ENCODE data around the gene SYT12. TPM values are rescaled to one million over a fixed set of nuclear protein-coding genes. Genes with fewer than 3 reads are reported as not detected.

The SYT12 gene
- not detected for total RNA-seq
- polyA plus RNA-seq = under 1 TPM; 0.02 to 0.13 (median 0.05) TPM
- long read RNA-seq, donor 1 = 0 reads
- long read RNA-seq, donor 2 = 0 reads

GRCh38 chr11:67022961-67023956 is at the start of gene SYT12:
Gene SYT12, plus strand, starts transcription at chr11:67023134. Its CDS starts 7,011 bp downstream, at chr11:67030145.
- no peaks in the 10 kb centered on the region for H3K36me3 ChIP-seq
- TF ChIP-seq POLR2A (IDR thresholded peaks at IDR 0.05) (no peak), POLR2AphosphoS5 (IDR thresholded peaks at IDR 0.05) (no peak), CTCF (IDR thresholded peaks at IDR 0.05 in 8 of 11, conservative IDR thresholded peaks at IDR 0.05 in 3 of 11) (no peak)
- peak within 1 kb of the TSS in 7 of 8 donors; percentile 12 to 65 (median 31) for H3K4me3 ChIP-seq
- peaks cover 13 to 42% (median 32%) of the 10 kb centered on the region in 6 donors for H3K4me1 ChIP-seq
- peaks cover 3 to 88% (median 45%) of the 10 kb centered on the region in 7 donors for H3K27me3 ChIP-seq (replicated peaks in 1 of 7)
- intact Hi-C loops (cut with DNase I; ENCODE audit: low total_unique reads) = no loop called here
- 3 to 9% (median 4%) methylated on average over 18 to 118 of the region's 118 CpGs for WGBS, 5 donors
- H3K27ac ChIP-seq = no peak within 1 kb of the TSS
- no peak for DNase-seq
- peaks cover 0 to 5% (median 0%) of the 10 kb centered on the region in 8 donors for H3K9me3 ChIP-seq

- Histone ChIP-seq H3K27ac (no peak overlapping the region), H3K27me3 (replicated peaks in 1 of 7) (peaks cover 0 to 38% (median 0%) of the 10 kb centered on the region in 7 donors), H3K4me3 (no peak overlapping the region), H3K9me3 (peaks cover 0 to 22% (median 10%) of the 10 kb centered on the region in 8 donors), H3K36me3 (no peaks in the 10 kb centered on the region), H3K4me1 (peaks cover 0 to 3% (median 0%) of the 10 kb centered on the region in 6 donors)
- no peak for DNase-seq
- intact Hi-C loops (cut with DNase I; ENCODE audit: low total_unique reads) = no loop called here
- no peak for TF ChIP-seq POLR2A (IDR thresholded peaks at IDR 0.05)
- no peak for TF ChIP-seq POLR2AphosphoS5 (IDR thresholded peaks at IDR 0.05)
- 74 to 88% (median 84%) methylated on average over 6 to 8 of the region's 8 CpGs for WGBS, 5 donors
Observed at GRCh38 chr11:66973956-66974580, 48.9 kb upstream of the SYT12 start.

- Histone ChIP-seq H3K27ac (no peak within 1 kb of the TSS), H3K36me3 (no peaks in the 10 kb centered on the region), H3K27me3 (replicated peaks in 1 of 7) (peaks cover 0 to 38% (median 0%) of the 10 kb centered on the region in 7 donors), H3K4me1 (peaks cover 0 to 3% (median 0%) of the 10 kb centered on the region in 6 donors), H3K4me3 (no peak within 1 kb of the TSS), H3K9me3 (peaks cover 0 to 30% (median 18%) of the 10 kb centered on the region in 8 donors)
- no peak for TF ChIP-seq CTCF (IDR thresholded peaks at IDR 0.05 in 8 of 11, conservative IDR thresholded peaks at IDR 0.05 in 3 of 11)
- no peak for TF ChIP-seq POLR2AphosphoS5 (IDR thresholded peaks at IDR 0.05)
- no peak for TF ChIP-seq POLR2A (IDR thresholded peaks at IDR 0.05)
- WGBS, 5 donors = 78 to 92% (median 86%) methylated on average over 5 to 10 of the region's 10 CpGs
- intact Hi-C loops (cut with DNase I; ENCODE audit: low total_unique reads) = no loop called here
- no peak for DNase-seq
Observed at GRCh38 chr11:66974724-66975404, 48.1 kb upstream of the SYT12 start, which contains the start of gene C11orf86. Gene C11orf86, plus strand, starts transcription at chr11:66975304. Its CDS starts 59 bp downstream, at chr11:66975363.

- no peak for DNase-seq
- intact Hi-C loops (cut with DNase I; ENCODE audit: low total_unique reads) = no loop called here
- no peak for TF ChIP-seq POLR2AphosphoS5 (IDR thresholded peaks at IDR 0.05)
- TF ChIP-seq POLR2A (IDR thresholded peaks at IDR 0.05) = no peak
- TF ChIP-seq CTCF (IDR thresholded peaks at IDR 0.05 in 8 of 11, conservative IDR thresholded peaks at IDR 0.05 in 3 of 11) = no peak
- Histone ChIP-seq H3K36me3 (no peaks in the 10 kb centered on the region), H3K27me3 (replicated peaks in 1 of 7) (peaks cover 0 to 40% (median 0%) of the 10 kb centered on the region in 7 donors), H3K4me1 (peaks cover 0 to 3% (median 0%) of the 10 kb centered on the region in 6 donors), H3K4me3 (no peak overlapping the region), H3K27ac (no peak overlapping the region), H3K9me3 (peaks cover 0 to 30% (median 18%) of the 10 kb centered on the region in 8 donors)
- 62 to 76% (median 75%) methylated on average over 4 to 11 of the region's 11 CpGs for WGBS, 5 donors
Observed at GRCh38 chr11:66975405-66976027, 47.4 kb upstream of the SYT12 start.
